OCI-LY3 (cell line): ENCODE results near the gene GPX8.

Source experiments
- H2AFZ ChIP-seq: fragments of 200-600, 300-600 bp; shearing (Covaris generic); 2 replicates; pipeline ENCODE4 v1.6.0; 2014; ENCODE audit warnings: antibody characterized with exemption, low read depth, low read length
- H3K27ac ChIP-seq: fragments of 200-600, 300-600 bp; sonication (generic); 2 replicates; pipeline ENCODE4 v1.5.1; 2014; ENCODE audit warnings: mild to moderate bottlenecking, low read length, moderate library complexity, mixed read lengths
- H3K27me3 ChIP-seq: fragments of 200-600, 300-600 bp; sonication (generic); 2 replicates; pipeline ENCODE4 v1.6.1; 2014; ENCODE audit warnings: low read depth, low read length, mixed read lengths
- H3K36me3 ChIP-seq: fragments of 200-600, 300-600 bp; sonication (generic); replicated peaks from 2 replicates; pipeline ENCODE3; 2014; ENCODE audit warnings: low read depth, low read length, mixed read lengths
- H3K4me1 ChIP-seq: fragments of 300-600, 200-600 bp; sonication (generic); 2 replicates; pipeline ENCODE4 v1.6.1; 2014; ENCODE audit warnings: low read length, mixed read lengths
- H3K4me2 ChIP-seq: fragments of 200-600, 300-600 bp; sonication (generic); 2 replicates; pipeline ENCODE4 v1.6.1; 2014; ENCODE audit warnings: low read length, mixed read lengths
- H3K4me3 ChIP-seq: fragments of 300-600, 200-600 bp; sonication (generic); 2 replicates; pipeline ENCODE4 v1.5.1; 2014; ENCODE audit warnings: antibody characterized with exemption, mild to moderate bottlenecking, low read length, moderate library complexity
- H3K79me2 ChIP-seq: fragments of 300-600, 200-600 bp; shearing (Covaris generic); 2 replicates; pipeline ENCODE4 v1.6.1; 2014; ENCODE audit warnings: mild to moderate bottlenecking, low read length, mixed read lengths
- H3K9ac ChIP-seq: fragments of 300-600, 200-600 bp; shearing (Covaris generic); 2 replicates; pipeline ENCODE4 v1.6.0; 2014; ENCODE audit warnings: mild to moderate bottlenecking, low read length, moderate library complexity
- H3K9me3 ChIP-seq: fragments of 200-600, 300-600 bp; shearing (Covaris generic); 2 replicates; pipeline ENCODE4 v1.6.1; 2014; ENCODE audit warnings: low read length, mixed read lengths; ENCODE audit not compliant: insufficient read depth
- H4K20me1 ChIP-seq: fragments of 200-600, 300-600 bp; sonication (generic); 2 replicates; pipeline ENCODE4 v1.6.1; 2016; ENCODE audit warnings: low read length, mixed read lengths; ENCODE audit not compliant: insufficient read depth
- EZH2phosphoT487 ChIP-seq: fragments of 200-600 bp; shearing (Covaris generic); IDR thresholded peaks from 2 replicates; pipeline ENCODE4 v1.6.1; 2018; ENCODE audit warnings: antibody characterized with exemption, mixed run types, low read depth
- TF ChIP-seq, protein P1 (sequence below): fragments of 200-600, 300-600 bp; sonication (generic); IDR thresholded peaks from 2 replicates; pipeline ENCODE4 v1.5.1; 2014; ENCODE audit warnings: antibody characterized with exemption, low read length, low read depth

The GPX8 gene

DNA sequence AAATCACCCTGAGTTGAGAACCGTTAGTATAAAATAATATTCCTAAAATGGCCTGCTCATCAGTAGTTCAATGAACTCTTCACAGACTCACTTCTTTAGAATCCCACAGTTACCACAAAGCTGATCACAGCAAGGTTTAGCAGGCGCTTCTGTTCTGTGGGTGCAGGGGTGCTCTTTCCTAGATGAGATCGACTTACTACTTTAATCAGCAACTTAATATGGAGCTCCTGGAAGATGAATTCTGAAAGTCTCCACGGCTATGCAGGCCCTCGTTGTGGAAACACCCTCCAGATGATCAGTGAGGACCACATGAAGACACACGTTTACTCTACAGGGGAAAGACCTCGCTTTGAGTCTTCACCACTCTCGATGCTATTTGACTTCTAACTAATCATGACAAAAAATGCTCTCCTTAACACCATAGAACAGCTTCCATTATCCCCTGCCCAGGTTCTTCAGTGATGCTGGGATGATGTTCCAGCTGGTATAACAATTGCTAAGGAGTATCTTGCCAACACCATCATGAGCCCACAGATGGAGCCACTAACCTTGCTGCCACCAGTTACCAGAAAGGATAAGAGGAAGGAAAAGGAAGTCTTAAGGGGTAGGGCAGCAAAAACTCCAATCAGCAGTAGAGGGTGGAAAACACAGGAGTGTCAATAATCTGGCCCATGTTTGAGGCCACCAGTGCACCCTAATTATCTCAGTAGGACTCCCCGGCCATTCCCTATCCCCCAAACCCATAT lies 17.9 kb upstream of the GPX8 start:
- Histone ChIP-seq H3K4me1 (peaks cover 7% of the 10 kb centered on the region; the same call in 1 of the 2 replicates), H2AFZ (no peak overlapping the region), H3K27ac (no peak overlapping the region), H4K20me1 (no peaks in the 10 kb centered on the region), H3K9ac (no peak overlapping the region), H3K36me3 (no peaks in the 10 kb centered on the region), H3K79me2 (no peaks in the 10 kb centered on the region), H3K9me3 (no peaks in the 10 kb centered on the region), H3K4me2 (no peak overlapping the region), H3K4me3 (no peak overlapping the region), H3K27me3 (peaks cover 32% of the 10 kb centered on the region)
- TF ChIP-seq, protein P1, sequence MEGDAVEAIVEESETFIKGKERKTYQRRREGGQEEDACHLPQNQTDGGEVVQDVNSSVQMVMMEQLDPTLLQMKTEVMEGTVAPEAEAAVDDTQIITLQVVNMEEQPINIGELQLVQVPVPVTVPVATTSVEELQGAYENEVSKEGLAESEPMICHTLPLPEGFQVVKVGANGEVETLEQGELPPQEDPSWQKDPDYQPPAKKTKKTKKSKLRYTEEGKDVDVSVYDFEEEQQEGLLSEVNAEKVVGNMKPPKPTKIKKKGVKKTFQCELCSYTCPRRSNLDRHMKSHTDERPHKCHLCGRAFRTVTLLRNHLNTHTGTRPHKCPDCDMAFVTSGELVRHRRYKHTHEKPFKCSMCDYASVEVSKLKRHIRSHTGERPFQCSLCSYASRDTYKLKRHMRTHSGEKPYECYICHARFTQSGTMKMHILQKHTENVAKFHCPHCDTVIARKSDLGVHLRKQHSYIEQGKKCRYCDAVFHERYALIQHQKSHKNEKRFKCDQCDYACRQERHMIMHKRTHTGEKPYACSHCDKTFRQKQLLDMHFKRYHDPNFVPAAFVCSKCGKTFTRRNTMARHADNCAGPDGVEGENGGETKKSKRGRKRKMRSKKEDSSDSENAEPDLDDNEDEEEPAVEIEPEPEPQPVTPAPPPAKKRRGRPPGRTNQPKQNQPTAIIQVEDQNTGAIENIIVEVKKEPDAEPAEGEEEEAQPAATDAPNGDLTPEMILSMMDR, result no peak
- TF ChIP-seq EZH2phosphoT487, result no peak

DNA sequence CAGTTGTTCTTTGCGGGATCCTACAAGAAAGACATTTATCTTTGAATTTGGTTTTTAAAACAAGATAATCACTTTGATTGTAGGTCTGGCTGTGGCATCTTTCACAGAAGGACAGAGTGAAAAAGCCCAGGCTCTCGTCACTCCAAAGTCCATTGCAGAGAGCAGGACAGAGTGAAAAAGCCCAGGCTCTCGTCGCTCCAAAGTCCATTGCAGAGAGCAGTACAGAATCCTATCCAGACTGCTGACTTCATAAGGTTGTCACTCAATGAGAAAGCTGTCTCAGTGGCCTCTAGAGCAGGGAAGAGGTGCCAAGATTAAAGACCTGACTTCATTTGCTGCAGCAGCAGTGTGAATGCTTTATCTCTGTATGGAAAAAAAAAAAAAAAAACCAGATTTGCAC lies 16.3 kb upstream of the GPX8 start:
- Histone ChIP-seq H3K36me3 (no peaks in the 10 kb centered on the region), H3K9ac (no peak overlapping the region), H3K4me2 (no peak overlapping the region), H4K20me1 (no peaks in the 10 kb centered on the region), H3K4me3 (no peak overlapping the region), H3K9me3 (no peaks in the 10 kb centered on the region), H2AFZ (no peak overlapping the region), H3K79me2 (no peaks in the 10 kb centered on the region), H3K27ac (no peak overlapping the region), H3K27me3 (peaks cover 35% of the 10 kb centered on the region), H3K4me1 (0 out of 2 replicates have a peak, but pooled peaks cover 4% of the 10 kb centered on the region)
- TF ChIP-seq, protein P1, result no peak
- no peak for TF ChIP-seq EZH2phosphoT487

DNA sequence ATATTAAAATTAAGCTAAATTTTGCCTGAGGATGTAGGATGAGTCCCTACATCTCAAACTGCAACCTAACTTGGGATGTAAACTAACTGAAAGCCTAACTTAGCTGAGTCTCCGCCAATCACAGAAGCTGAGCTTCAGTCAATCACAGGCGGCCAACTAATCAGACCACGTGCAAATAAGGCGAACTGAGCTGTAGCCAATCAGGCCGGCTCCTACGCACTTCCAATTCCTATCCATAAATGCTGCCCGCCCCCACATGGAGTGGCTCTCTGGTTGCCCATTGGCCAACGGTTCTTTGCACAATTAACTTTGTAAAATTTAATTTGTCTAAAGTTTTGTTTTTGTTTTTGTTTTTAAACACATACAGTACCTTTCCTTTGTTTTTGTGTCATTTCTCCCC lies 13.9 kb upstream of the GPX8 start:
- Histone ChIP-seq H3K79me2 (no peaks in the 10 kb centered on the region), H3K27ac (no peak overlapping the region), H3K4me2 (peak overlapping the region; percentile 41), H3K4me3 (peak overlapping the region; percentile 22; the same call in 1 of the 2 replicates), H3K27me3 (peaks cover 50% of the 10 kb centered on the region), H3K36me3 (no peaks in the 10 kb centered on the region), H3K4me1 (0 out of 2 replicates have a peak, but pooled peaks cover 4% of the 10 kb centered on the region), H3K9ac (no peak overlapping the region), H3K9me3 (no peaks in the 10 kb centered on the region), H4K20me1 (no peaks in the 10 kb centered on the region), H2AFZ (no peak overlapping the region)
- no peak for TF ChIP-seq EZH2phosphoT487
- TF ChIP-seq, protein P1, result no peak

DNA sequence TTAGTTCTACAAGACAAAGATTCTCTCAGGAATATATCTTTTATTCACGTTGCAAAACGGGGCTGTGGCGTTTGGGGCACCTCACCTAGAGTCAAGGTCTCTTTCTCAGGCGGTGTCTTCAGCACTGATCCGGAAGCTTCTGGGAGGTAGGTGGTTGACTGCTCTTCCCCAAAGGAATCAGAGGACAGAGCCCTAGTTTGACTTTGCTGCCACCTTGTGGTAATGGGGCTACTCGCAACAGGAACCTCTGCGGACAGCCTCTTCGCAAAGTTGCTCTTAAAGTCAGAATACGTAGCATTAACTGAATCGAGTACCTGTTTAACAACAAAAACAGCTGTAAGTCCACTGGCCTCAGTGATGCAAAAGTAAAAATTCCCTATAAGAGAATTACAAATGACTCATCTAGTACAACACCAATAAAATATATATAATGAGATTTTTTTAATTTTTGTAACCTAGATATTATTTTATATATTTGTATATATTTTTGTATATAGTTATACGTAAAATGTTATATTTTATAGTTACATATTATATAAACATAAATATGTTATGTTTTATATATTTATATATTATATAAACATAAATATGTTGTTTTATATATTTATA lies 13.3 kb upstream of the GPX8 start:
- H3K9me3 ChIP-seq, result no peaks in the 10 kb centered on the region
- no peak for TF ChIP-seq EZH2phosphoT487
- TF ChIP-seq, protein P1, result peak; percentile 87
- H4K20me1 ChIP-seq, result no peaks in the 10 kb centered on the region
- H3K36me3 ChIP-seq, result no peaks in the 10 kb centered on the region
- H2AFZ ChIP-seq, result no peak overlapping the region
- 0 out of 2 replicates have a peak, but pooled peaks cover 4% of the 10 kb centered on the region for H3K4me1 ChIP-seq
- H3K27me3 ChIP-seq, result peaks cover 52% of the 10 kb centered on the region
- H3K79me2 ChIP-seq, result no peaks in the 10 kb centered on the region
- H3K4me2 ChIP-seq, result peak overlapping the region; percentile 41
- H3K9ac ChIP-seq, result no peak overlapping the region
- H3K27ac ChIP-seq, result no peak overlapping the region
- peak overlapping the region; percentile 22; the same call in 1 of the 2 replicates for H3K4me3 ChIP-seq
